ENCODE results near the gene EIF3L. TPM values are rescaled to one million over a fixed set of nuclear protein-coding genes. Genes with fewer than 3 reads are reported as not detected.

EIF3L gene
- total and polyA plus RNA-seq, 9 of the 15 experiments (the other 6 are each of a cell fraction or from before 2014, with no cell fraction given) = 257 to 699 (median 368) TPM

- in situ Hi-C loops (cut with MboI) = no loop called here
- POLR2A ChIA-PET = interaction anchor here (0.8 kb wide), 1 partner anchor 16 kb away, joined by 7 read pairs; no protein-coding TSS in a partner anchor
- BruUV-seq (replicated peaks) = no TSS peak
- Histone ChIP-seq H3K4me1 (replicated peaks in 1 of 2; ENCODE audit: control insufficient read depth in 2 of 2, insufficient read depth in 2 of 2, low read length in 2 of 2) (peaks cover 0 to 15% of the 10 kb centered on the region in 2 experiments; a peak in 2 of 5 replicates), H3K4me2 (ENCODE audit: insufficient read depth, low read length) (no peak overlapping the region), H3K27me3 (ENCODE audit: control insufficient read depth in 2 of 2, insufficient read depth in 2 of 2, low read length in 2 of 2) (no peaks in the 10 kb centered on the region), H4K20me1 (replicated peaks; ENCODE audit: control insufficient read depth, insufficient read depth, low read length) (no peaks in the 10 kb centered on the region), H3K4me3 (no peak overlapping the region), H3K36me3 (ENCODE audit: control insufficient read depth, insufficient read depth, low read length) (peaks cover 18% of the 10 kb centered on the region; the same call in 2 of the 3 replicates), H3K27ac (ENCODE audit: extremely low read depth, low read depth, low read length) (no peak overlapping the region), H2AFZ (ENCODE audit: low read depth, low read length) (no peak overlapping the region), H3K9me3 (replicated peaks; ENCODE audit: control insufficient read depth, insufficient read depth, low read depth, low read length) (no peaks in the 10 kb centered on the region), H3K79me2 (ENCODE audit: control insufficient read depth, insufficient read depth, low read length) (no peaks in the 10 kb centered on the region), H3K9me1 (ENCODE audit: control insufficient read depth, insufficient read depth, low read length) (no peaks in the 10 kb centered on the region), H3K9ac (ENCODE audit: insufficient read depth in 1 of 2, low read depth in 2 of 2, low read length in 2 of 2) (no peak overlapping the region; a peak in 1 of 4 replicates)
- ATAC-seq = no peak
- FAIRE-seq = no peak
- TF ChIP-seq RBM22 (IDR thresholded peaks at IDR 0.05; ENCODE audit: low read depth, low read length, poor library complexity, severe bottlenecking) = no peak
- no peak for TF ChIP-seq CHCHD3 (CRISPR knock-in tag; IDR thresholded peaks at IDR 0.05)
- no peak for TF ChIP-seq ZFP36 (IDR thresholded peaks at IDR 0.05; ENCODE audit: low read depth, low read length, partially characterized antibody)
- TF ChIP-seq RNF219 (CRISPR knock-in tag; IDR thresholded peaks at IDR 0.05) = no peak
- intact Hi-C loops (cut with micrococcal nuclease) = no loop called here
- no peak for DNase-seq (ENCODE audit: extremely low read depth in 1 of 4, low spot score in 3 of 4)
- CTCF ChIA-PET (ENCODE audit: low intra/inter-chr PET ratio) = no interaction called here
- 87% methylated on average over 5 of the region's 7 CpGs for WGBS (ENCODE audit: insufficient coverage, low coverage, missing lambda C conversion rate)
These were observed 77.1 kb downstream of the EIF3L start for GRCh38 chr22:37926358-37926757.

Measured in K562 (cell line).